ENCODE data around the gene LAIR2. TPM values are rescaled to one million over a fixed set of nuclear protein-coding genes. Genes with fewer than 3 reads are reported as not detected.

Gene LAIR2
- polyA plus RNA-seq, 2 donors = 0.08 TPM; not detected in 1

DNA sequence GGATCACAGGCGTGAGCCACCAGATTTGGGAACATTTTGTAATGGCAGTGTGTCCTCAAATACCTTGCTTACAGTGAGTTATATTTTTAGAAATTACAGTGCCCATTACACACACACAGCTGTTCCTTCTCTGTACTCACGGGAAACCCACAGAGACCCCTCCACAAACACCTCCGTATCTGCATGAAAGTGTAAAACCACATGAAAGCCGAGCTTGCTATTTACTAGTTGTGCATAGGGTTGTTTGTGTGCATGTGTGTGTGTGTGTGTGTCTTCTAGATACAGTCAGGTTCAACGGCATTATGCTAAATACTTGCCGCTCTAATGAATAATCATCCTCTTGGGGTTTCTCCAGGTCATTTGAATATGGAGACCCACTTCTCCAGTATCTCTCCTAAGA, 48.7 kb downstream of the LAIR2 start:
- Histone ChIP-seq H3K27me3 (ENCODE audit: control insufficient read depth in 1 of 2, insufficient read depth in 2 of 2, low read length in 2 of 2) (no peaks in the 10 kb centered on the region), H3K27ac (ENCODE audit: low read depth in 2 of 2, low read length in 1 of 2) (no peak overlapping the region)

DNA sequence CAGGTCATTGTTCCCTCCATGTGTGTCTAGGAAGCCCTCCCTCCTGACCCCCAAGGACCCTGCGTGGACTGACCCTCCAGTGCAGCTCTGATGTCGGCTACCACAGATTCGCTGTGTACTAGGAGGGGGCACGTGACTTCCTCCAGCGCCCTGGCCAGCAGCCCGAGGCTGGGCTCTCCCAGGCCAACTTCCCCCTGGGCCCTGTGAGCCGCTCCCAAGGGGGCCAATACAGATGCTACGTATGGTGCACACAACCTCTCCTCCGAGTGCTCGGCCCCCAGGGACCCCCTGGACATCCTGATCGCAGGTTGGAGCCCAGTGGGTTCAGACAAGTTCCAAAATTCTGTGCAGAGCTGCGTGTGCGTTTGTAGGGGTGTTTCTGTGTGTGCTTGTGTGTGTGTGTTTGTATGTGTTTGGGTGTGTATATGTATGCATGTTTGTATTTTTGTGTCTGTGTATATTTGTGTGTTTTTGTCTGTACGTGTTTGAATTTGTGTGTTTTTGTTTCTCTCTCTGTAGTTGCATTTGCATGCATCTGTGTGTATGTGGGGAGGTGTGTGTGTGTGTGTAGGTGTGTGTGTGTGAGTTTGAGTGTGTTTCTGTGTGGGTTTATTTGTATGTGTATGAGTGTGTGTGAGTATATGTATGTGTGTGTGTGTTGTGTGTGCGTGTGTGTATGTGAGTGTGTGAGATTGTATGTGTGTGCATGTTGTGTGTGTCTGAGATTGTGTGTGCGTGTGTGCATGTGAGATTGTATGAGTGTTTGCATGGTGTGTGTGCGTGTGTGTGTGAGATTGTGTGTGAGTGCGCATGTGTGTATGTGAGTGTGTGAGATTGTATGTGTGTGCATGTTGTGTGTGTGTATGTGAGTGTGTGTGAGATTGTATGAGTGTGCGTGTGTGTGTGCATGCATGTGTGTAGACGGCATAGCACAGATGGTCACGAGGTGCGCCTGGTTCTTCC, 49.6 kb downstream of the LAIR2 start:
- 77 to 78% methylated on average over 22 of the region's 22 CpGs for WGBS, 2 donors

More for the DNA sequence above, 48.7 kb downstream of the LAIR2 start:
- H3K4me1 ChIP-seq (ENCODE audit: control insufficient read depth in 2 of 2, insufficient read depth in 2 of 2, low read length in 1 of 2) = peaks cover 0 to 3% of the 10 kb centered on the region in 2 donors
- H3K9me3 ChIP-seq (ENCODE audit: control insufficient read depth in 2 of 2, insufficient read depth in 1 of 2, low read depth in 1 of 2, low read length in 1 of 2) = peaks cover 0 to 8% of the 10 kb centered on the region in 2 donors
- H3K4me3 ChIP-seq (ENCODE audit: low read depth in 1 of 2, low read length in 2 of 2) = no peak overlapping the region
- no peaks in the 10 kb centered on the region for H3K36me3 ChIP-seq (ENCODE audit: control insufficient read depth in 2 of 2, insufficient read depth in 2 of 2, low read length in 1 of 2)
- 72 to 76% methylated on average over 6 of the region's 6 CpGs for WGBS, 2 donors

DNA sequence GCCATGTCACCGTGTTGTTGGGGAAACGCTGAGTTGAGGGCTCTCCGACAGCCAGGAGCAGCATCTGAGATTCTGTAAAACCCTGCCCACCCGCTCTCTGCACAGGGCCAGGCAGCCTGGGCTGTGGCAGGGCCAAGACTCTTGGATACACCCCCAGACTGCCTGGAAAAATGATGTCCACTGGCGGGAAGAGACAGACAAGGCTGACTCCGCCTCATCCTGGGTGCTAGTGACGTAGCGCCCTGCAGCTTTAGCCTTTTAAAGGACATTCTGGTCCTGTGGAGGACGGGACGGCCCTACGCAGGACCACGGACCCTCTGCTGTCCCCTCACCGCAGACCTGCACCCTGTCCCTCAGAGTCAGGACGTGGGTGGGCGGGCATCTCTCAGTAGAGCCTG, 50.3 kb downstream of the LAIR2 start:
- no peak overlapping the region for H3K27ac ChIP-seq (ENCODE audit: low read depth in 2 of 2, low read length in 1 of 2)
- peaks cover 0 to 3% of the 10 kb centered on the region in 2 donors for H3K4me1 ChIP-seq (ENCODE audit: control insufficient read depth in 2 of 2, insufficient read depth in 2 of 2, low read length in 1 of 2)
- H3K4me3 ChIP-seq (ENCODE audit: low read depth in 1 of 2, low read length in 2 of 2) = no peak overlapping the region
- WGBS, 2 donors = 83 to 86% methylated on average over 15 of the region's 15 CpGs
- H3K9me3 ChIP-seq (ENCODE audit: control insufficient read depth in 2 of 2, insufficient read depth in 1 of 2, low read depth in 1 of 2, low read length in 1 of 2) = peaks cover 0 to 8% of the 10 kb centered on the region in 2 donors
- H3K36me3 ChIP-seq (ENCODE audit: control insufficient read depth in 2 of 2, insufficient read depth in 2 of 2, low read length in 1 of 2) = no peaks in the 10 kb centered on the region
- H3K27me3 ChIP-seq (ENCODE audit: control insufficient read depth in 1 of 2, insufficient read depth in 2 of 2, low read length in 2 of 2) = no peaks in the 10 kb centered on the region

More for the DNA sequence above, 49.6 kb downstream of the LAIR2 start:
- no peaks in the 10 kb centered on the region for H3K36me3 ChIP-seq (ENCODE audit: control insufficient read depth in 2 of 2, insufficient read depth in 2 of 2, low read length in 1 of 2)
- peaks cover 0 to 3% of the 10 kb centered on the region in 2 donors for H3K4me1 ChIP-seq (ENCODE audit: control insufficient read depth in 2 of 2, insufficient read depth in 2 of 2, low read length in 1 of 2)
- no peak overlapping the region for H3K4me3 ChIP-seq (ENCODE audit: low read depth in 1 of 2, low read length in 2 of 2)
- H3K9me3 ChIP-seq (ENCODE audit: control insufficient read depth in 2 of 2, insufficient read depth in 1 of 2, low read depth in 1 of 2, low read length in 1 of 2) = peaks cover 0 to 8% of the 10 kb centered on the region in 2 donors
- no peaks in the 10 kb centered on the region for H3K27me3 ChIP-seq (ENCODE audit: control insufficient read depth in 1 of 2, insufficient read depth in 2 of 2, low read length in 2 of 2)
- H3K27ac ChIP-seq (ENCODE audit: low read depth in 2 of 2, low read length in 1 of 2) = no peak overlapping the region

DNA sequence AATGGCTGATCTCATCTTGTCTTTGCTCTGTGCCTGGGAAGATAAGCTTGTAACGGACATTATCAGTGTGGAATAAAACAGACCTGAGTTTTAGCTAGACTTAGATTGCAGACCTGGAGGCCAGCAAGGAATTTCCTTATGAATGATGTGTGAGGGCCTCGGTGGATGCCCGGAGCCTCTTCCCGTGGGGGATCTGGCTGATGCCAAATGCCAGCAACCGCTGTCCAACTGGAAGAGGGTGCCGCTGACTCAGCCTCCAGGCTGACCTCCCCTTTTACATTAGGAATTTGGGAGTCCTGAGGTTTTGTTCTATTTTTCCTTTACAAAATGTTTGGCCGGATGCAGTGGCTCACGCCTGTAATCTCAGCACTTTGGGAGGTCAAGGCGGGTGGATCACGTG, 51.4 kb downstream of the LAIR2 start:
- WGBS, 2 donors = 66 to 86% methylated on average over 10 of the region's 10 CpGs
- H3K27ac ChIP-seq (ENCODE audit: low read depth in 2 of 2, low read length in 1 of 2) = no peak overlapping the region
- H3K4me1 ChIP-seq (ENCODE audit: control insufficient read depth in 2 of 2, insufficient read depth in 2 of 2, low read length in 1 of 2) = peaks cover 0 to 3% of the 10 kb centered on the region in 2 donors
- H3K36me3 ChIP-seq (ENCODE audit: control insufficient read depth in 2 of 2, insufficient read depth in 2 of 2, low read length in 1 of 2) = no peaks in the 10 kb centered on the region
- H3K9me3 ChIP-seq (ENCODE audit: control insufficient read depth in 2 of 2, insufficient read depth in 1 of 2, low read depth in 1 of 2, low read length in 1 of 2) = peaks cover 0 to 8% of the 10 kb centered on the region in 2 donors
- H3K4me3 ChIP-seq (ENCODE audit: low read depth in 1 of 2, low read length in 2 of 2) = no peak overlapping the region
- no peaks in the 10 kb centered on the region for H3K27me3 ChIP-seq (ENCODE audit: control insufficient read depth in 1 of 2, insufficient read depth in 2 of 2, low read length in 2 of 2)

DNA sequence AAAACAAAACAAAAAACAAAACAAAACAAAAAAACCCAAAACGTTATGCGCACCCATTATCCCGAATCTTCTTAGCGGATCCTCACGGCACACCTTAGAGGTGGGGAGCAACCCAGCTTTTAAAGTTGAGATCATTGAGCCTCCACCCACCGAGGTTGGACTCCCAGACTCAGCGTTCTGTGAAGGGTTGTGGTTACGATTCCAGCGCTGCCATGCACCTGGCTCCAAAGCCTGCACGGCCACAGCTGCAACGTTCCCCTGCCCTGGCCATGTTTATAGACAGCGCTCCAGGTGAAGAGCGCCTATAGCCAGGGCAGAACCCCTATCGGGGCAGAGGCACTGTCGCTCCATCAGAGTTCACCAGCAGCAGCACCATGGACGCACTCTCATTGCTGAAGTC, 52.3 kb downstream of the LAIR2 start:
- Histone ChIP-seq H3K9me3 (ENCODE audit: control insufficient read depth in 2 of 2, insufficient read depth in 1 of 2, low read depth in 1 of 2, low read length in 1 of 2) (peaks cover 0 to 8% of the 10 kb centered on the region in 2 donors), H3K4me1 (ENCODE audit: control insufficient read depth in 2 of 2, insufficient read depth in 2 of 2, low read length in 1 of 2) (peaks cover 0 to 3% of the 10 kb centered on the region in 2 donors), H3K27ac (ENCODE audit: low read depth in 2 of 2, low read length in 1 of 2) (no peak overlapping the region), H3K27me3 (ENCODE audit: control insufficient read depth in 1 of 2, insufficient read depth in 2 of 2, low read length in 2 of 2) (no peaks in the 10 kb centered on the region), H3K4me3 (ENCODE audit: low read depth in 1 of 2, low read length in 2 of 2) (no peak overlapping the region), H3K36me3 (ENCODE audit: control insufficient read depth in 2 of 2, insufficient read depth in 2 of 2, low read length in 1 of 2) (no peaks in the 10 kb centered on the region)
- WGBS, 2 donors = 87% methylated on average over 16 of the region's 16 CpGs

DNA sequence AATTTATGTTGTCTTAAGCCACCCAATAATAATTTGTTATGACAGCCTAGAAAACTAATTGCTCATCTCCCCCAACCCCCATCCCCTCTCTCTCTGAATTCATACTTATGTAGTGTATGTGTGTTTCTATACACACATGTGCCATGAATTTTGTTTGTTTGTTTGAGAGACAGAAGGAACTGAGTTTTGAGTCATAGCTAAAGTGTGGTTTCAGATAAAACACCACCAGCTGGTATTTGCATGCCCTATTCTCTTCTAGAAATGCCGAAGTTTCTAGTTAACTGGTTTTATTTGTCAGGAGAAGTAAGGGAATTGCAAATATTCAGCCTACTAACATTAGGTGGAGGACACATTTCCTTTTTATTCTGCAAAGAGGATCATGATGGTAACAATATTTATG, 53.6 kb downstream of the LAIR2 start:
- H3K9me3 ChIP-seq (ENCODE audit: control insufficient read depth in 2 of 2, insufficient read depth in 1 of 2, low read depth in 1 of 2, low read length in 1 of 2) = peaks cover 0 to 8% of the 10 kb centered on the region in 2 donors
- 69 to 74% methylated on average over 1 of the region's 1 CpG for WGBS, 2 donors
- no peaks in the 10 kb centered on the region for H3K36me3 ChIP-seq (ENCODE audit: control insufficient read depth in 2 of 2, insufficient read depth in 2 of 2, low read length in 1 of 2)
- H3K4me1 ChIP-seq (ENCODE audit: control insufficient read depth in 2 of 2, insufficient read depth in 2 of 2, low read length in 1 of 2) = peaks cover 0 to 3% of the 10 kb centered on the region in 2 donors
- no peak overlapping the region for H3K4me3 ChIP-seq (ENCODE audit: low read depth in 1 of 2, low read length in 2 of 2)
- H3K27ac ChIP-seq (ENCODE audit: low read depth in 2 of 2, low read length in 1 of 2) = no peak overlapping the region
- no peaks in the 10 kb centered on the region for H3K27me3 ChIP-seq (ENCODE audit: control insufficient read depth in 1 of 2, insufficient read depth in 2 of 2, low read length in 2 of 2)

DNA sequence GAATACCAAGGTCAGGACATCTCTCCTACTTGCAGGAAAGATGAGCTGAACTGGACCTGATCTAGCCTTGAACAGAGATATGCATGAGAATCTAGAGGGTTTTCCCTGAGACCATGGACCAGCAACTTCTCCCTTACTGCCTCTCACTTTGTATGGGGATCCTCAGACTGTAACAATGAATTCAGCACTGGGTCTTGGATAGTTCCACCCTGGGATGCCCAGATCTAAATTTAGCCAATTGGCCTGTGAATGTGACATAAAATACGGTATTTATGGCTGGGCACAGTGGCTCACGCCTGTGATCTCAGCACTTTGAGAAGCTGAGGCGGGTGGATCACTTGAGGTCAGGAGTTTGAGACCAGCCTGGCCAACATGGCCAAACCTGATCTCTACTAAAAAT, 55.7 kb downstream of the LAIR2 start:
- Histone ChIP-seq H3K4me3 (ENCODE audit: low read depth in 1 of 2, low read length in 2 of 2) (no peak overlapping the region), H3K9me3 (ENCODE audit: control insufficient read depth in 2 of 2, insufficient read depth in 1 of 2, low read depth in 1 of 2, low read length in 1 of 2) (peaks cover 0 to 3% of the 10 kb centered on the region in 2 donors), H3K4me1 (ENCODE audit: control insufficient read depth in 2 of 2, insufficient read depth in 2 of 2, low read length in 1 of 2) (peaks cover 0 to 3% of the 10 kb centered on the region in 2 donors), H3K36me3 (ENCODE audit: control insufficient read depth in 2 of 2, insufficient read depth in 2 of 2, low read length in 1 of 2) (no peaks in the 10 kb centered on the region), H3K27me3 (ENCODE audit: control insufficient read depth in 1 of 2, insufficient read depth in 2 of 2, low read length in 2 of 2) (no peaks in the 10 kb centered on the region), H3K27ac (ENCODE audit: low read depth in 2 of 2, low read length in 1 of 2) (no peak overlapping the region)
- 59 to 64% methylated on average over 3 of the region's 3 CpGs for WGBS, 2 donors

Other genes with a start within 250 kb of the LAIR2 start
- under 1 TPM; 0.63 to 0.92 TPM for gene LILRB5, start 245.6 kb upstream of the LAIR2 start, polyA plus RNA-seq
- under 1 TPM; 0.39 to 0.67 TPM for gene LILRB2, start 221.7 kb upstream of the LAIR2 start, polyA plus RNA-seq
- under 1 TPM; 0.12 to 0.34 TPM for gene LILRA5, start 189.7 kb upstream of the LAIR2 start, polyA plus RNA-seq
- gene LILRA4, start 163.7 kb upstream of the LAIR2 start, polyA plus RNA-seq = under 1 TPM in 1 of 2 donors, not detected in 1; 0.06 TPM
- 1 to 10 TPM; 1.9 to 2.0 TPM for gene LAIR1, start 137.9 kb upstream of the LAIR2 start, polyA plus RNA-seq
- 1 to 10 TPM in 1 of 2 donors, under 1 TPM in 1; 0.82 to 3.7 TPM for gene TTYH1, start 87.4 kb upstream of the LAIR2 start, polyA plus RNA-seq
- 100 to 1,000 TPM in 1 of 2 donors, 10 to 100 TPM in 1; 55.3 to 137 TPM for gene LENG8, start 53.6 kb upstream of the LAIR2 start, polyA plus RNA-seq
- 1 to 10 TPM; 4.4 to 5.8 TPM for gene LENG9, start 39.1 kb upstream of the LAIR2 start, polyA plus RNA-seq
- 10 to 100 TPM in 1 of 2 donors, 1 to 10 TPM in 1; 7.0 to 13.1 TPM for gene CDC42EP5, start 29.5 kb upstream of the LAIR2 start, polyA plus RNA-seq
- gene LILRA2, start 71.0 kb downstream of the LAIR2 start, polyA plus RNA-seq = under 1 TPM; 0.53 to 0.55 TPM
- under 1 TPM; 0.08 to 0.21 TPM for gene LILRA1, start 90.8 kb downstream of the LAIR2 start, polyA plus RNA-seq
- gene LILRB1, start 127.7 kb downstream of the LAIR2 start, polyA plus RNA-seq = under 1 TPM; 0.46 to 0.55 TPM
- gene LILRB4, start 160.2 kb downstream of the LAIR2 start, polyA plus RNA-seq = under 1 TPM; 0.35 to 0.58 TPM
- not detected for gene KIR3DL3, start 221.6 kb downstream of the LAIR2 start, polyA plus RNA-seq
- not detected for gene KIR2DL3, start 235.7 kb downstream of the LAIR2 start, polyA plus RNA-seq